H9 (cell line): ENCODE data around the gene POLN. TPM values are rescaled to one million over a fixed set of nuclear protein-coding genes. Genes with fewer than 3 reads are reported as not detected.

Experiments used
- DNase-seq: peaks from one replicate; pipeline ENCODE4 v3.0.0-alpha.2; 2017
- H2AFZ ChIP-seq: one replicate; pipeline ENCODE4 v1.6.1; 2013; ENCODE audit warnings: mild to moderate bottlenecking, low read length, control low read depth, moderate library complexity
- H2AK5ac ChIP-seq: 2 replicates; pipeline ENCODE4 v1.6.1; 2013; ENCODE audit warnings: low read length, control low read depth, mixed read lengths; ENCODE audit not compliant: insufficient read length
- H2BK120ac ChIP-seq: one replicate; pipeline ENCODE4 v1.6.1; 2013; ENCODE audit warnings: low read depth, mild to moderate bottlenecking, low read length, control low read depth, inconsistent platforms; ENCODE audit not compliant: poor library complexity, severe bottlenecking
- H2BK12ac ChIP-seq: 2 replicates; pipeline ENCODE4 v1.6.1; 2013; ENCODE audit warnings: low read length, control low read depth, mixed read lengths, low read depth; ENCODE audit not compliant: insufficient read length
- H2BK15ac ChIP-seq: 2 replicates; pipeline ENCODE4 v1.6.1; 2013; ENCODE audit warnings: low read depth, low read length, control low read depth
- H2BK20ac ChIP-seq: one replicate; pipeline ENCODE4 v1.6.1; 2013; ENCODE audit warnings: low read depth, mild to moderate bottlenecking, low read length, control low read depth, inconsistent platforms; ENCODE audit not compliant: poor library complexity, severe bottlenecking
- H2BK5ac ChIP-seq: 2 replicates; pipeline ENCODE4 v1.6.1; 2013; ENCODE audit warnings: low read length, control low read depth, mixed read lengths; ENCODE audit not compliant: insufficient read length
- H3K14ac ChIP-seq: 2 replicates; pipeline ENCODE4 v1.6.1; 2013; ENCODE audit warnings: low read length, control low read depth; ENCODE audit not compliant: insufficient read depth
- H3K18ac ChIP-seq: 2 replicates; pipeline ENCODE4 v1.6.1; 2013; ENCODE audit warnings: low read depth, mild to moderate bottlenecking, mixed read lengths, low read length, control low read depth; ENCODE audit not compliant: insufficient read length
- H3K23ac ChIP-seq: 2 replicates; pipeline ENCODE4 v1.6.1; 2013; ENCODE audit warnings: low read length, control low read depth, mixed read lengths, low read depth; ENCODE audit not compliant: insufficient read length
- H3K23me2 ChIP-seq: 2 replicates; pipeline ENCODE4 v1.6.1; 2013; ENCODE audit warnings: low read depth, mild to moderate bottlenecking, mixed read lengths, low read length, control low read depth; ENCODE audit not compliant: insufficient read length, poor library complexity, severe bottlenecking
- H3K27ac ChIP-seq: 2 replicates; pipeline ENCODE4 v1.5.1; 2013; ENCODE audit warnings: low read length, control low read depth, mixed read lengths, low read depth; ENCODE audit not compliant: insufficient read length
- H3K27me3 ChIP-seq: 2 replicates; pipeline ENCODE4 v1.6.1; 2013; ENCODE audit warnings: low read length, control low read depth, inconsistent platforms; ENCODE audit not compliant: insufficient read depth
- H3K4ac ChIP-seq: 2 replicates; pipeline ENCODE4 v1.6.1; 2013; ENCODE audit warnings: low read depth, mild to moderate bottlenecking, control low read depth, inconsistent platforms, low read length, moderate library complexity
- H3K4me1 ChIP-seq: 2 replicates; pipeline ENCODE4 v1.6.1; 2013; ENCODE audit warnings: low read length, control low read depth, inconsistent platforms; ENCODE audit not compliant: insufficient read depth
- H3K4me2 ChIP-seq: 2 replicates; pipeline ENCODE4 v1.6.1; 2013; ENCODE audit warnings: low read length, control low read depth, mixed read lengths; ENCODE audit not compliant: insufficient read length, insufficient read depth
- H3K56ac ChIP-seq: 2 replicates; pipeline ENCODE4 v1.6.1; 2013; ENCODE audit warnings: low read depth, mild to moderate bottlenecking, mixed read lengths, low read length, control low read depth; ENCODE audit not compliant: insufficient read length
- H3K79me1 ChIP-seq: 2 replicates; pipeline ENCODE4 v1.6.1; 2013; ENCODE audit warnings: low read depth, mild to moderate bottlenecking, moderate library complexity, low read length, control low read depth, inconsistent platforms; ENCODE audit not compliant: insufficient read depth, poor library complexity, severe bottlenecking
- H3K79me2 ChIP-seq: 2 replicates; pipeline ENCODE4 v1.6.1; 2013; ENCODE audit warnings: low read length, control low read depth, inconsistent platforms; ENCODE audit not compliant: insufficient read depth
- H3K9ac ChIP-seq: 2 replicates; pipeline ENCODE4 v1.6.1; 2013; ENCODE audit warnings: low read length, control low read depth, mixed read lengths; ENCODE audit not compliant: insufficient read length; ENCODE audit errors: extremely low read depth
- H3K9me3 ChIP-seq: one replicate; pipeline ENCODE4 v1.6.1; 2013; ENCODE audit warnings: low read depth, low read length, inconsistent platforms; ENCODE audit not compliant: control insufficient read depth
- H3T11ph ChIP-seq: one replicate; pipeline ENCODE4 v1.6.1; 2013; ENCODE audit warnings: mild to moderate bottlenecking, low read length, control low read depth, inconsistent platforms
- H4K20me1 ChIP-seq: one replicate; pipeline ENCODE4 v1.6.1; 2013; ENCODE audit not compliant: control insufficient read depth, insufficient read length, insufficient read depth
- H4K5ac ChIP-seq: 2 replicates; pipeline ENCODE4 v1.6.1; 2013; ENCODE audit warnings: low read depth, mild to moderate bottlenecking, mixed read lengths, low read length, control low read depth; ENCODE audit not compliant: insufficient read length
- H4K8ac ChIP-seq: replicated peaks from 2 replicates; pipeline ENCODE4 v1.6.1; 2013; ENCODE audit warnings: low read length, control low read depth, mixed read lengths, low read depth; ENCODE audit not compliant: insufficient read length
- H4K91ac ChIP-seq: 2 replicates; pipeline ENCODE4 v1.6.1; 2013; ENCODE audit warnings: low read depth, mild to moderate bottlenecking, moderate library complexity, mixed read lengths, low read length, control low read depth; ENCODE audit not compliant: insufficient read length
- H3K27ac Mint-ChIP-seq, 3 experiments: 2 replicates in 2 of 3; 3 replicates in 1 of 3; pipeline ENCODE4 v1.8.0; 2020 to 2021; ENCODE audit warnings: mixed read lengths in 3 of 3, mild to moderate bottlenecking in 1 of 3, moderate library complexity in 1 of 3
- H3K27me3 Mint-ChIP-seq: 2 replicates; pipeline ENCODE4 v1.8.0; 2021; ENCODE audit warnings: low read depth, mild to moderate bottlenecking, moderate library complexity, mixed read lengths
- H3K36me3 Mint-ChIP-seq, 3 experiments: 2 replicates in 2 of 3; 3 replicates in 1 of 3; pipeline ENCODE4 v1.8.0; 2020 to 2021; ENCODE audit warnings: low read depth in 3 of 3, mixed read lengths in 3 of 3; ENCODE audit not compliant: insufficient read depth in 1 of 3
- H3K4me1 Mint-ChIP-seq, 2 experiments: 2 replicates each; pipeline ENCODE4 v1.8.0; 2020; ENCODE audit warnings: mixed read lengths in 2 of 2
- H3K4me3 Mint-ChIP-seq, 2 experiments: 2 replicates in 1 of 2; 3 replicates in 1 of 2; pipeline ENCODE4 v1.8.0; 2020 to 2021; ENCODE audit warnings: mild to moderate bottlenecking in 2 of 2, mixed read lengths in 2 of 2, moderate library complexity in 1 of 2
- H3K9me3 Mint-ChIP-seq, 2 experiments: 2 replicates in 1 of 2; 3 replicates in 1 of 2; pipeline ENCODE4 v1.8.0; 2020; ENCODE audit warnings: mild to moderate bottlenecking in 2 of 2, mixed read lengths in 2 of 2, moderate library complexity in 1 of 2
- WGBS: extraction: QIAGEN DNeasy Blood & Tissue Kit; methylation state at CpG from one replicate; pipeline ENCODE4 v1.1.7; 2013; ENCODE audit warnings: missing lambda C conversion rate, low lambda C conversion rate, mixed read lengths; ENCODE audit not compliant: insufficient read length; ENCODE audit errors: extremely low coverage; 5-methylcytosine and 5-hydroxymethylcytosine counted together
- total RNA-seq: library from RNA; stranded (reverse); gene quantifications from 2 replicates; pipeline ENCODE4 v1.2.1, GENCODE V29; 2021
- TF ChIP-seq, protein P1 (sequence below): fragments of 200-600 bp; sonication (generic); conservative IDR thresholded peaks from 3 replicates; pipeline ENCODE4 v1.8.0; 2021; ENCODE audit warnings: antibody characterized with exemption, mild to moderate bottlenecking

Gene POLN
- total RNA-seq, 1 experiment from 2014 or later: 0.74 TPM

DNA sequence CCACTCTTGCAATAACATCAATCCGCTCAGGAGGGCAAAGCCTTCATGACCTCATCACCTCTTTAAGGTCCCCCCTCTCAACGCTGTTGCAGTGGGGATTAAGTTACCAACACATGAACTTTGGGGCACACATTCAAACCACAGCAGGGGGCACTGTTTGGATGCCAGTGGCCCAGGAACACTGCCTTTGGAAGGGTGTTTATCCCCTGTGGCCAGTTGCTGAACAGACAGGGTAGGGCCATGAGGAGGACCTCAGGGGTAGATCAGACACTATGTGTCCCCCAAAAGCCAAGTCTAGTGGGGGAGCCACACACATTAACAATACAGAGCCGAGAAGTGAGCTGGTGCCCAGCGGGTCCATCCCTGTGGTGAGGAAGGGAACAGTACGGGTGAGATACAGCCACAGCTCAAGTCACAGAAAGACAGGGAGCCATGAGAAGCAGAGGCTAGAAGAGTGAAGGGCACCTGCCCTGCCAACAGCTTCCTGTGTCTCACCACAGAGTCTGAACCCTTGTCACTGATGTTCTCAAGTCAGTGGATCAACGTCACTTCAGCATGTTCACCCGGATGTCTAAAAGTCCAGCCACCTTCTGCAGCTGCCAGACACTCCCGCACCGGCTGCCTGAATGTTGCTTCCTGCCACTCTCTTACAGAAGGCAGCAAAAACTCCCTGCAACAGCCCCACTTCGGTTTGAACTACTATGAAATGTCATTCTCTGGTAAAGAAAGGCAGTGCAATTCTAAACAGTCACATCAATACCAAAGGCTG lies 39.8 kb upstream of the POLN start:
- no peak overlapping the region for H2BK20ac ChIP-seq
- H2BK120ac ChIP-seq: no peak overlapping the region
- H3K36me3 Mint-ChIP-seq: no peaks in the 10 kb centered on the region; a peak in 1 of 7 replicates
- DNase-seq: no peak
- no peak overlapping the region for H3T11ph ChIP-seq
- no peaks in the 10 kb centered on the region for H3K79me1 ChIP-seq
- no peak overlapping the region for H3K4ac ChIP-seq
- no peaks in the 10 kb centered on the region for H3K23me2 ChIP-seq
- H3K4me1 Mint-ChIP-seq: peaks cover 0 to 4% of the 10 kb centered on the region in 2 experiments; a peak in 3 of 4 replicates
- no peak overlapping the region for H4K91ac ChIP-seq
- no peak overlapping the region for H2BK12ac ChIP-seq
- no peak overlapping the region for H3K4me2 ChIP-seq
- no peaks in the 10 kb centered on the region for H3K79me2 ChIP-seq
- no peak overlapping the region for H4K5ac ChIP-seq
- H3K27ac Mint-ChIP-seq: peak overlapping the region in 2 of 3 experiments; percentile 57 to 65; a peak in 2 of 7 replicates
- no peak overlapping the region for H3K4me3 Mint-ChIP-seq
- H4K8ac ChIP-seq: no peak overlapping the region
- no peak overlapping the region for H3K14ac ChIP-seq
- no peaks in the 10 kb centered on the region for H3K27me3 ChIP-seq
- H2BK5ac ChIP-seq: no peak overlapping the region
- no peak overlapping the region for H2AFZ ChIP-seq
- H3K56ac ChIP-seq: no peak overlapping the region
- no peaks in the 10 kb centered on the region for H4K20me1 ChIP-seq
- H2BK15ac ChIP-seq: no peak overlapping the region
- H3K27me3 Mint-ChIP-seq: peaks cover 3% of the 10 kb centered on the region
- H3K27ac ChIP-seq: no peak overlapping the region
- no peaks in the 10 kb centered on the region for H3K4me1 ChIP-seq
- H2AK5ac ChIP-seq: no peak overlapping the region
- no peak overlapping the region for H3K23ac ChIP-seq
- TF ChIP-seq, protein P1, sequence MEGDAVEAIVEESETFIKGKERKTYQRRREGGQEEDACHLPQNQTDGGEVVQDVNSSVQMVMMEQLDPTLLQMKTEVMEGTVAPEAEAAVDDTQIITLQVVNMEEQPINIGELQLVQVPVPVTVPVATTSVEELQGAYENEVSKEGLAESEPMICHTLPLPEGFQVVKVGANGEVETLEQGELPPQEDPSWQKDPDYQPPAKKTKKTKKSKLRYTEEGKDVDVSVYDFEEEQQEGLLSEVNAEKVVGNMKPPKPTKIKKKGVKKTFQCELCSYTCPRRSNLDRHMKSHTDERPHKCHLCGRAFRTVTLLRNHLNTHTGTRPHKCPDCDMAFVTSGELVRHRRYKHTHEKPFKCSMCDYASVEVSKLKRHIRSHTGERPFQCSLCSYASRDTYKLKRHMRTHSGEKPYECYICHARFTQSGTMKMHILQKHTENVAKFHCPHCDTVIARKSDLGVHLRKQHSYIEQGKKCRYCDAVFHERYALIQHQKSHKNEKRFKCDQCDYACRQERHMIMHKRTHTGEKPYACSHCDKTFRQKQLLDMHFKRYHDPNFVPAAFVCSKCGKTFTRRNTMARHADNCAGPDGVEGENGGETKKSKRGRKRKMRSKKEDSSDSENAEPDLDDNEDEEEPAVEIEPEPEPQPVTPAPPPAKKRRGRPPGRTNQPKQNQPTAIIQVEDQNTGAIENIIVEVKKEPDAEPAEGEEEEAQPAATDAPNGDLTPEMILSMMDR: no peak; the same call in 2 of the 3 replicates
- no CpG with 5 or more reads among the region's 10 CpGs for WGBS
- H3K9me3 Mint-ChIP-seq: no peaks in the 10 kb centered on the region
- H3K9me3 ChIP-seq: no peaks in the 10 kb centered on the region
- H3K18ac ChIP-seq: no peak overlapping the region
- H3K9ac ChIP-seq: no peak overlapping the region
